Lower leg skin (tissue), 4 donors: ENCODE data around the gene IL36G. TPM values are rescaled to one million over a fixed set of nuclear protein-coding genes. Genes with fewer than 3 reads are reported as not detected.

Source experiments
- DNase-seq, 2 donors: peaks; one replicate each; pipeline ENCODE4 v3.0.0-alpha.2; 2019; ENCODE audit warnings: low spot score in 2 of 2
- H3K4me3 ChIP-seq: fragments of 200-600 bp; sonication (generic); 2 replicates; pipeline ENCODE4 v1.5.1; 2017; ENCODE audit warnings: mild to moderate bottlenecking, low read depth; ENCODE audit not compliant: poor library complexity, severe bottlenecking
- CTCF ChIP-seq, 3 donors: fragments of 450-650 bp; IDR thresholded peaks; one replicate each; pipeline ENCODE4 v1.5.1; 2016; ENCODE audit warnings: antibody characterized with exemption in 3 of 3, mild to moderate bottlenecking in 3 of 3, moderate library complexity in 2 of 3
- POLR2A ChIP-seq, 2 donors: fragments of 450-650 bp; IDR thresholded peaks; one replicate each; pipeline ENCODE4 v1.6.1; 2016 to 2017; ENCODE audit warnings: antibody characterized with exemption in 2 of 2, mild to moderate bottlenecking in 1 of 2, moderate library complexity in 1 of 2
- WGBS, 2 donors: methylation state at CpG; one replicate each; pipeline ENCODE4 v1.1.5; 2018; 5-methylcytosine and 5-hydroxymethylcytosine counted together
- intact Hi-C: fragments of 100-400 bp; cut with DNase I; formaldehyde crosslinking; loops from one replicate; pipeline ENCODE4 v1.15.0; 2023; ENCODE audit warnings: low total_unique reads
- total RNA-seq, 4 donors: library from RNA; depleted of rRNA; stranded (reverse); fragments of >200 nt; gene quantifications; one replicate each; pipeline ENCODE4 v1.1.0, GENCODE V29; 2016

IL36G gene
- total RNA-seq, 4 donors from 2014 or later: 19.1 to 65.1 (median 24.5) TPM

GRCh38 chr2:112979731-112980130 lies 1.9 kb downstream of the IL36G start:
- DNase-seq: no peak
- intact Hi-C loops: no loop called here
- no peak overlapping the region for H3K4me3 ChIP-seq
- TF ChIP-seq CTCF (IDR thresholded peaks at IDR 0.05) (no peak), POLR2A (IDR thresholded peaks at IDR 0.05) (no peak)
- WGBS, 2 donors: 87 to 93% methylated on average over 1 of the region's 1 CpG

- H3K4me3 ChIP-seq: no peak overlapping the region
- 62 to 69% methylated on average over 1 of the region's 1 CpG for WGBS, 2 donors
- intact Hi-C loops: no loop called here
- TF ChIP-seq POLR2A (IDR thresholded peaks at IDR 0.05) (no peak), CTCF (IDR thresholded peaks at IDR 0.05) (no peak)
- no peak for DNase-seq
These were observed 2.7 kb downstream of the IL36G start for GRCh38 chr2:112980537-112980936.

GRCh38 chr2:112985090-112985489 lies 7.3 kb downstream of the IL36G start:
- no peak for DNase-seq
- TF ChIP-seq POLR2A (IDR thresholded peaks at IDR 0.05) (no peak), CTCF (IDR thresholded peaks at IDR 0.05) (no peak)
- H3K4me3 ChIP-seq: no peak overlapping the region
- intact Hi-C loops: no loop called here
- 87 to 89% methylated on average over 5 of the region's 5 CpGs for WGBS, 2 donors

GRCh38 chr2:112989611-112990010 lies 11.8 kb downstream of the IL36G start:
- no peak overlapping the region for H3K4me3 ChIP-seq
- TF ChIP-seq POLR2A (IDR thresholded peaks at IDR 0.05): no peak
- no peak for TF ChIP-seq CTCF (IDR thresholded peaks at IDR 0.05)
- DNase-seq: no peak
- intact Hi-C loops: no loop called here
- 70 to 72% methylated on average over 3 of the region's 3 CpGs for WGBS, 2 donors

GRCh38 chr2:112993831-112994230 lies 16.0 kb downstream of the IL36G start:
- H3K4me3 ChIP-seq: no peak overlapping the region
- intact Hi-C loops: no loop called here
- TF ChIP-seq CTCF (IDR thresholded peaks at IDR 0.05): no peak
- no peak for TF ChIP-seq POLR2A (IDR thresholded peaks at IDR 0.05)
- DNase-seq: no peak

GRCh38 chr2:112994648-112995047 lies 16.8 kb downstream of the IL36G start:
- DNase-seq: no peak

More at GRCh38 chr2:112994648-112995047, 16.8 kb downstream of the IL36G start:
- 84 to 85% methylated on average over 2 of the region's 2 CpGs for WGBS, 2 donors
- intact Hi-C loops: no loop called here
- H3K4me3 ChIP-seq: no peak overlapping the region
- TF ChIP-seq CTCF (IDR thresholded peaks at IDR 0.05) (no peak), POLR2A (IDR thresholded peaks at IDR 0.05) (no peak)
